Mesenteric fat pad (tissue), 1 donor: ENCODE results near the gene TRUB2. TPM values are rescaled to one million over a fixed set of nuclear protein-coding genes. Genes with fewer than 3 reads are reported as not detected.

Experiments used
- DNase-seq: peaks from one replicate; pipeline ENCODE4 v3.0.0-alpha.2; 2020; ENCODE audit warnings: low spot score
- long read RNA-seq: library from polyadenylated mRNA; unstranded; transcript quantifications from one replicate; pipeline ENCODE4 v2.0.0, GENCODE V29; 2020
- total RNA-seq: library from RNA; stranded (reverse); fragmentation: NEBNext Ultra II Directional; extraction: Animal tissue kit (Norgen Biotek cat#: 25700); gene quantifications from one replicate; pipeline ENCODE4 v1.2.1, GENCODE V29; 2021
- donor health status: DM: yes; HTN: yes; CAD: no.

TRUB2 gene, protein sequence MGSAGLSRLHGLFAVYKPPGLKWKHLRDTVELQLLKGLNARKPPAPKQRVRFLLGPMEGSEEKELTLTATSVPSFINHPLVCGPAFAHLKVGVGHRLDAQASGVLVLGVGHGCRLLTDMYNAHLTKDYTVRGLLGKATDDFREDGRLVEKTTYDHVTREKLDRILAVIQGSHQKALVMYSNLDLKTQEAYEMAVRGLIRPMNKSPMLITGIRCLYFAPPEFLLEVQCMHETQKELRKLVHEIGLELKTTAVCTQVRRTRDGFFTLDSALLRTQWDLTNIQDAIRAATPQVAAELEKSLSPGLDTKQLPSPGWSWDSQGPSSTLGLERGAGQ
- total RNA-seq = 25.0 TPM
- long read RNA-seq, full-length matches to known transcripts = 164 of 175 reads
- long read RNA-seq, partial matches to known transcripts = 3 of 175 reads
- long read RNA-seq, other reads (novel, unspliced or antisense) = 8 of 175 reads

GRCh38 chr9:128322404-128323211 lies at the start of gene TRUB2, which contains the start of gene COQ4:
Gene TRUB2, minus strand, starts transcription at chr9:128322447. Its CDS starts 39 bp downstream, at chr9:128322408.
Gene COQ4, plus strand, starts transcription at chr9:128322839. Its CDS starts 20 bp downstream, at chr9:128322859.
- DNase-seq = peak; percentile 96

- no peak for DNase-seq
Observed at GRCh38 chr9:128371630-128372117, 49.4 kb upstream of the TRUB2 start.

DNA sequence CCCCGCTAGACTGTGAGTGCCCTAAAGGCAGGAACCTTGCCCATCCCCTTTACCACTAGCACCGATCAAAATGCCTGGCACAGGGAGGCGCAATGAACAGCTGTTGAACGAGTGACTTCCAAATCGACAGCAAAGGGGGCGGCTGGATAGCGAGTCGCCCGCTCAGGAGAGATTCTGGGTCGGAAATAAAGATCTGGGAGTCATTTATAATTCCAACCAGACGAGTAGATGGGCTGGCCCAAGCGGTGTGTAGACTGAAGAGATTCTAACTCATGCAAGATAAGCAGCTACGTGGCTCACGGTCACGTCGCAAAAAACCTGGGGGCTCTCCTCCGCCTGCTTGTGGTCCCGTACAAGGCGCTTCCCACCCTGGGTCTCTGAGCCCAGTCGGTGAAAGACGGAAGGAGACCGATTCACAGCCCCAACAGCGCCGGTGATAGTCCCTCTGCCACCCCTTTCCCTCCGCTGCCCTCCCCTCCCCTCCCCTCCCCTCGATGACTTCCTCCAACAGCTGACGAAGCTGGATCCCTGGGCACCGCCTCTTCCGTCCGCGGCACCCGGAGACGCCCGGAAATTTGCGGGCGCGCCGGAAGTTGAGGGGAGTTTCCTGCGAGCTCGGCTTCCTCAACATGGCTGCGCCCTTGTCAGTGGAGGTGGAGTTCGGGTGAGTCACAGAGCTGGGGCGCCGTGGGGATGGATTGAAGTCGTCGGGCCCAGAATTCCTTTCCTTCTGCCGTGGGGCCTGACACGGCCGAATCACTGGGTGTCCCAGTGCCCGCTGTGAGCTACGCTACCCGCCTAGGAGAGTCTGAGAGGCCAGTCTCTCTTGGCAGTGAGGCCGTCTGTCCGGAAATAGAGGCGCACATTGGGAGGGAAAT lies 48.7 kb upstream of the TRUB2 start, which contains the start of gene URM1:
TSS of gene URM1 (plus strand) at position 623 of the 878 bp plus-strand sequence. CDS start at position 630, 7 bp downstream.
- DNase-seq = peak; percentile 99

DNA sequence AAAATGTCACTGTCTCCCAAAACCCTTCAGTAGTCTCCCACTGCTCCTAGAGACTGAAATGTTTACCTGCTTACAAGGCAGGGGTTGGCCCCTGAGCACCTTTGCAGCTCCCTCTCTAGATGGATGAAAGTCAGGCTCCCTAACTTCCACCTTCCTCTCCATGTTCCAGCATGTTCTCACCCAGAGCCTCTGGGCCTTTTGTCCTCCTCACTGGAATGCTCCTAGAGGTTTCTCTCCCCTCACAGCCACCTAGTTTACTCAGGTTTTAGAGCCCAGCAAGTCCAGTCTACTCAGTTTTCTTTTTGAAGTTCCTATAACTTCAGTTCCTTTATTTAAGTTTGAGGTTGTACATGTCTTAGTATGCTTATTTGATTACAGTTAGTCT lies 48.1 kb upstream of the TRUB2 start:
- no peak for DNase-seq

- no peak for DNase-seq
Observed at GRCh38 chr9:128369024-128369706, 46.9 kb upstream of the TRUB2 start.

GRCh38 chr9:128365525-128365924 lies 43.3 kb upstream of the TRUB2 start:
- no peak for DNase-seq

DNA sequence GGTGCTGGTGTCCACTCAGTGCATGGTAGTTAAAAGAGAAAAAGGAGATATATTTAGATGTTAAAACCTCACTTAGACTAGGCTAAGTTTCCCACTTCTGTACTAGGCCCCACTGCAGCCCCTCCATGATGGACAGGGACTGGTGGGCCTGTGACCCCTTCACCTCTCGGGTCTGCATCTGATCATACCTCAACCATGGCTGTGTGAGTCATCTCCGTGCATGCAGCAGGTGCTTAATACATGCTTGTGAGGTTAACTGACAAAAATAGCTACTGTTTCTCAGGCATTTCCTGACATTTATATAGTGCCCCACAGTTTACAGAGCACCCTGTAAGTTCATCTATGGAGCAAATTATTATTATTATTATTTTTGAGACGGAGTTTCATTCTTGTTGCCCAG lies 40.5 kb upstream of the TRUB2 start:
- no peak for DNase-seq

- DNase-seq = peak; percentile 92
Observed at GRCh38 chr9:128361986-128362646, 39.9 kb upstream of the TRUB2 start.

DNA sequence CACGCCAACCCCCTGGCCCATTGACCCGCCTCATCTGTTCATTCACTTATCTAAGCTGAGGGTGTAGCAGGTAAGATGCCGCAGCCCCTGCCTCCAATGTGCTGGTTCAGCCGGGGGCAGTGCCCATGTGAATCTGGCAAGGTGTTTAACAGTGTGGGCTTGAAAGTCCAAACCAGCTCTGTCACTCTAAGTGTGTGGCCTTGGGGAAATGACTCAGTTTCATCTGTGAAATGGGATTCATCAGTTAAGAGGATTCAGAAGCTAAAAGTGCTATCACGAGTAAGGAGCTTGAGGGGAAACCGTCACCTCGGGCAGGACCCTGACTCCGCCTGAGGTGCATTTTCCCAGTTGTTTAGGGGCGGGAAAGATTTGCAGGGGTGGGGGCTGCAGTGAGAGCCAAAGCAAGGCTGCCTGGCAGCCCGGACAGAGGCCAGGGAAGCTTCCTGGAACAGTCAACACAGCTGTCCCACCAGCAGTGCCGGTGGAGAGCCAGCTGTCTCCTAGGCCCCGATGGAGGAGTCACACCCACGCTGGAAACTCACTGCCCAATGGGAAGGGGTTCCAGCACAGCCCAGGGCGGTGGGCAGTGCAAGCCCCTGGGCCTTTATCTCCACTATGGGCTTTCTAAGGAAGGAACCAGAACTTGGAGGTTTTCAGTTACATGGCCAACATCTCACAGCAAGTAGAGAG lies 39.2 kb upstream of the TRUB2 start:
- no peak for DNase-seq

DNA sequence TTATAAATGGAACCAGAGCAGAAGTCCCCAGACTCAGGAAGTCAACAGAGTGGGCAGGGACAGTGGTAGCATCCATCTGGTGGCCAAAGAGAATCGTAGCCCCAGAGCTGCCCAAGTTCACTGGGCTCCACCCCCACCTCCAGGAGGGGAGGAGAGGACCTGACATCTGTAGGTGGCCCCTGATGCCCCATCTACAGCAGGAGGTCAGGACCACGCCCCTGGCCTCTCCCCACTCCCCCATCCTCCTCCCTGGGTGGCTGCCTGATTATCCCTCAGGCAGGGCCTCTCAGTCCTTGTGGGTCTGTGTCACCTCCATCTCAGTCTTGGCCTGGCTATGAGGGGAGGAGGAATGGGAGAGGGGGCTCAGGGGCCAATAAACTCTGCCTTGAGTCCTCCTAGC lies 38.6 kb upstream of the TRUB2 start:
- DNase-seq = no peak

DNA sequence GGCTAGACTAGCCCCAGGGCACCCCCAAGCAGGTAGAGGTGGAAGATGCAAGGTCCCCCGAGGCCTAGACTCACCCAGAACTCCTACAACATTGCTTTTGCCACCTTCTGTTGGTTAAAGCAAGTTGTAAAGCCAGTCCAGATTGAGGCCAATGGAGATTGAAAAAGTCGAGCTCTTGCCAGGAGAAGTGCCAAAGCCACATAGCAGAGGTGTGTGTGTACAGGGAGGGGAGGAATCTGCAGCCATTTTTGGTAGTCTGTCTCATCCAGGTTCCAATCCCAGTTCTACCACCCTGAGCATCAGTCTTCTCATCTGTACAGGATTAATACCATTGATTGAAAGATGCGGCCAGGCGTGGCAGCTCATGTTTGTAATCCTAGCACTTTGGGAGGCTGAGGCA lies 36.6 kb upstream of the TRUB2 start:
- DNase-seq = no peak

DNA sequence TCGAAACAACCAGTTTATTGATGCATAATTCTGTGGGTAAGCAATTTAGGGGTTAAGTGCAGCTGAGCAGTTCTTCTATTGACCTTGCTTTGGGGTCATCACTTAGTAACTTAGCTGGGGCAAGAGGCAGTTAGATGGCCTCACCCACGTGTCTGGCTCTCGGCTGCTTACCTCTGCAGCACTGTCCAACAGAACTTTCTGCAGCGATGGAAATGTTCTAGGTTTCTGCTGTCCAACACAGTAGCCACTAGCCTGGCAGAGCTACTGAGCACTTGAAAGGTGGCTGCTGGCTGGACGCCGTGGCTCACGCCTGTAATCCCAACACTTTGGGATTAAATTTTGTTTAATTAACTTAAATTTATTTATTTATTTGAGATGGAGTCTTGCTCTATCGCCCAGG lies 35.8 kb upstream of the TRUB2 start:
- no peak for DNase-seq

DNA sequence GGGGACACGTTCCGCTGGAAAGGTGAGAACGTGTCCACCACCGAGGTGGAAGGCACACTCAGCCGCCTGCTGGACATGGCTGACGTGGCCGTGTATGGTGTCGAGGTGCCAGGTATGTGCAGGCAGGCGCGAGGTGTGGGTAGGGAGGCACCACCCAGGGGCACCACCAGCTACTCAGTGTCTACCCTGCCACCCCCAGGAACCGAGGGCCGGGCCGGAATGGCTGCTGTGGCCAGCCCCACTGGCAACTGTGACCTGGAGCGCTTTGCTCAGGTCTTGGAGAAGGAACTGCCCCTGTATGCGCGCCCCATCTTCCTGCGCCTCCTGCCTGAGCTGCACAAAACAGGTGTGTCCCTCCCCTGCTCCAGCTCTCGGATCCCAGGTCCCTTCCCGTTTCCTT lies 33.2 kb upstream of the TRUB2 start:
- DNase-seq = no peak

- DNase-seq = no peak
Observed at GRCh38 chr9:128349772-128350171, 27.5 kb upstream of the TRUB2 start.

- no peak for DNase-seq
Observed at GRCh38 chr9:128349125-128349524, 26.9 kb upstream of the TRUB2 start.

DNA sequence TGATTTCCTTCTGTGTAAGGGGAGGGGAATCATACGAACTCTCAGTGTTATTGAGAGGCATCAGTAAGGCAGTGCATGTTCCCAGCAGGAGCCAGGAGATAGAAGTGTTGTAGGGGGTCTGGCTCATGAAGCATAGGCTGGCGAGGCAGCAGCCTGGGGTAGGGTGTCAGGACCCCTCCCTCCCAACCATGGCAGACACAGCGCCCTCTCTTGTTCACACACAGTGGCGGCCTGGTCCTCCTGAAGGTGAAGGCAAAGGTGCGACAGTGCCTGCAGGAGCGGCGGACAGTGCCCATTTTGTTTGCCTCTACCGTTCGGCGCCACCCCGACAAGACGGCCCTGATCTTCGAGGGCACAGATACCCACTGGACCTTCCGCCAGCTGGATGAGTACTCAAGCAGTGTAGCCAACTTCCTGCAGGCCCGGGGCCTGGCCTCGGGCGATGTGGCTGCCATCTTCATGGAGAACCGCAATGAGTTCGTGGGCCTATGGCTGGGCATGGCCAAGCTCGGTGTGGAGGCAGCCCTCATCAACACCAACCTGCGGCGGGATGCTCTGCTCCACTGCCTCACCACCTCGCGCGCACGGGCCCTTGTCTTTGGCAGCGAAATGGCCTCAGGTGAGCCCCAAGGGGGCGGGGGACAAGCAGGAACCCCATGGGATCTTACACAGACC lies 22.8 kb upstream of the TRUB2 start:
- no peak for DNase-seq

GRCh38 chr9:128343855-128344254 lies 21.6 kb upstream of the TRUB2 start:
- no peak for DNase-seq

- no peak for DNase-seq
Observed at GRCh38 chr9:128342971-128343680, 20.9 kb upstream of the TRUB2 start.
